Neural cell (in vitro differentiated cells): ENCODE data around the gene CMYA5. TPM values are rescaled to one million over a fixed set of nuclear protein-coding genes. Genes with fewer than 3 reads are reported as not detected.

ENCODE experiments used
- H2AFZ ChIP-seq: fragments of 200-600, 300-800 bp; sonication (generic), shearing (Covaris generic); 2 replicates; pipeline ENCODE4 v1.6.0; 2014; ENCODE audit warnings: low read depth, mild to moderate bottlenecking, antibody characterized with exemption, low read length, moderate library complexity
- H3F3A ChIP-seq: fragments of 200-600 bp; shearing (Covaris generic); 2 replicates; pipeline ENCODE4 v1.6.1; 2016; ENCODE audit warnings: mild to moderate bottlenecking, moderate library complexity, mixed read lengths, antibody characterized with exemption, low read length; ENCODE audit not compliant: insufficient read depth, poor library complexity, severe bottlenecking
- H3K27ac ChIP-seq: fragments of 200-600, 300-800 bp; sonication (generic), shearing (Covaris generic); 2 replicates; pipeline ENCODE4 v1.5.1; 2014; ENCODE audit warnings: mild to moderate bottlenecking, low read length, moderate library complexity
- H3K27me3 ChIP-seq: fragments of 300-800, 200-600 bp; sonication (generic), shearing (Covaris generic); 2 replicates; pipeline ENCODE4 v1.6.0; 2014; ENCODE audit warnings: mild to moderate bottlenecking, low read depth, low read length, moderate library complexity; ENCODE audit not compliant: insufficient read depth
- H3K36me3 ChIP-seq: fragments of 300-800, 200-600 bp; sonication (generic), shearing (Covaris generic); 2 replicates; pipeline ENCODE4 v1.5.1; 2014; ENCODE audit warnings: mild to moderate bottlenecking, antibody characterized with exemption, low read length, moderate library complexity; ENCODE audit not compliant: insufficient read depth
- H3K4me2 ChIP-seq: fragments of 300-800, 200-600 bp; sonication (generic), shearing (Covaris generic); 2 replicates; pipeline ENCODE4 v1.6.0; 2014; ENCODE audit warnings: mild to moderate bottlenecking, low read length
- H3K4me3 ChIP-seq: fragments of 300-800, 200-600 bp; sonication (generic), shearing (Covaris generic); 2 replicates; pipeline ENCODE4 v1.5.1; 2014; ENCODE audit warnings: mild to moderate bottlenecking, low read length, moderate library complexity
- H3K79me2 ChIP-seq: fragments of 200-600 bp; shearing (Covaris generic); replicated peaks from 2 replicates; pipeline ENCODE4 v1.6.0; 2014; ENCODE audit warnings: mild to moderate bottlenecking, low read length, moderate library complexity; ENCODE audit not compliant: insufficient read depth
- H3K9ac ChIP-seq: fragments of 300-800, 200-600 bp; sonication (generic), shearing (Covaris generic); 2 replicates; pipeline ENCODE4 v1.6.1; 2016; ENCODE audit warnings: mild to moderate bottlenecking, low read length, mixed read lengths
- H3K9me2 ChIP-seq: fragments of 200-600 bp; shearing (Covaris generic); 2 replicates; pipeline ENCODE4 v1.6.1; 2016; ENCODE audit warnings: mild to moderate bottlenecking, low read length, mixed read lengths; ENCODE audit not compliant: insufficient read depth
- H3K9me3 ChIP-seq: fragments of 200-600, 300-800 bp; sonication (generic), shearing (Covaris generic); 2 replicates; pipeline ENCODE4 v1.6.1; 2016; ENCODE audit warnings: mild to moderate bottlenecking, mixed run types, low read length, moderate library complexity, mixed read lengths
- H4K20me1 ChIP-seq: fragments of 200-600 bp; shearing (Covaris generic); 2 replicates; pipeline ENCODE4 v1.6.1; 2016; ENCODE audit warnings: mild to moderate bottlenecking, mixed run types; ENCODE audit not compliant: insufficient read depth
- CTCF ChIP-seq: fragments of 450-650 bp; IDR thresholded peaks from 2 replicates; pipeline ENCODE4 v1.5.1; 2014; ENCODE audit warnings: antibody characterized with exemption, mild to moderate bottlenecking, moderate library complexity; ENCODE audit not compliant: poor library complexity, severe bottlenecking
- EP300 ChIP-seq: fragments of 450-650 bp; conservative IDR thresholded peaks from 2 replicates; pipeline ENCODE4 v1.6.1; 2014; ENCODE audit warnings: antibody characterized with exemption, mild to moderate bottlenecking, moderate library complexity; ENCODE audit not compliant: poor library complexity, severe bottlenecking
- EZH2 ChIP-seq: fragments of 200-600, 300-800 bp; shearing (Covaris generic), sonication (generic); IDR thresholded peaks from 2 replicates; pipeline ENCODE4 v1.6.1; 2014; ENCODE audit warnings: antibody characterized with exemption, low read length, borderline replicate concordance, mild to moderate bottlenecking; ENCODE audit not compliant: insufficient read depth, poor library complexity, severe bottlenecking
- MXI1 ChIP-seq: fragments of 450-650 bp; conservative IDR thresholded peaks from 2 replicates; pipeline ENCODE4 v1.6.1; 2014; ENCODE audit warnings: antibody characterized with exemption, mild to moderate bottlenecking; ENCODE audit not compliant: poor library complexity, severe bottlenecking
- POLR2AphosphoS5 ChIP-seq: IDR thresholded peaks from 2 replicates; pipeline ENCODE4 v1.6.1; 2012
- RAD21 ChIP-seq: fragments of 450-650 bp; conservative IDR thresholded peaks from 2 replicates; pipeline ENCODE4 v1.6.1; 2014; ENCODE audit warnings: antibody characterized with exemption, mild to moderate bottlenecking, moderate library complexity
- REST ChIP-seq: IDR thresholded peaks from 2 replicates; pipeline ENCODE4 v1.6.1; 2012; ENCODE audit warnings: borderline replicate concordance
- SMC3 ChIP-seq: fragments of 450-650 bp; conservative IDR thresholded peaks from 2 replicates; pipeline ENCODE4 v1.6.1; 2014; ENCODE audit warnings: antibody characterized with exemption, mild to moderate bottlenecking, moderate library complexity; ENCODE audit not compliant: poor library complexity
- TAF1 ChIP-seq: IDR thresholded peaks from 2 replicates; pipeline ENCODE4 v1.6.1; 2012; ENCODE audit warnings: low read depth
- polyA plus RNA-seq: library from polyadenylated mRNA; depleted of rRNA; stranded (reverse); fragments of >200 nt; gene quantifications from 2 replicates; pipeline ENCODE4 v1.2.3, GENCODE V29; 2014

CMYA5 gene
- polyA plus RNA-seq, 1 donor from 2014 or later = 0.30 TPM

GRCh38 chr5:79754865-79755555, 65.4 kb downstream of the CMYA5 start:
- Histone ChIP-seq H3K9me2 (no peaks in the 10 kb centered on the region), H3K36me3 (no peaks in the 10 kb centered on the region), H3K9ac (no peak overlapping the region), H3K79me2 (no peaks in the 10 kb centered on the region), H3K27ac (no peak overlapping the region), H3K4me2 (no peak overlapping the region), H3K9me3 (no peaks in the 10 kb centered on the region), H4K20me1 (no peaks in the 10 kb centered on the region), H3K27me3 (no peaks in the 10 kb centered on the region), H3F3A (no peaks in the 10 kb centered on the region), H3K4me3 (no peak overlapping the region), H2AFZ (no peak overlapping the region)
- TF ChIP-seq REST (no peak), TAF1 (no peak), POLR2AphosphoS5 (no peak), SMC3 (no peak), EP300 (no peak), RAD21 (no peak), MXI1 (no peak), EZH2 (no peak), CTCF (no peak)

DNA sequence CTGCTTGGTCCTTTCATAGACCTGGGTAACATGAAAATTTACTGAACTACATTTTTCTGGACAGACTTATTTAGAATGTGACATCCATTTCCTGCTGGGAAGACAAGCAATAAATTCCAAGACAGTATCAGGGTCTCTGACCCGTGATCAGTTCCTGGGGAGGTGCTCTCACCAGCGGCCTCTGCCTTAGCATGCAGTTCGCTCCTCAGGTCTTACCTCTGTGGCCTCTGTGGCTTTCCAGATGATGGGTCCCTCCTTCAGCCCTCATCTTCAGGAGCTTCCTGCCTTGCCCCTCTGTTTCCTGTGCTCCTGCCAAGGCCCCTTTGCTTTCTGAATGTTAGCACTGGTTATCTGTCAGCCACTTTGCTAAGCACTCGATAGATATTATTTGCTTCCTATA, 66.4 kb downstream of the CMYA5 start:
- H3K27me3 ChIP-seq = no peaks in the 10 kb centered on the region
- no peaks in the 10 kb centered on the region for H3K9me3 ChIP-seq
- H3K4me3 ChIP-seq = no peak overlapping the region
- no peaks in the 10 kb centered on the region for H3F3A ChIP-seq
- no peaks in the 10 kb centered on the region for H3K36me3 ChIP-seq
- H3K4me2 ChIP-seq = no peak overlapping the region
- H3K79me2 ChIP-seq = no peaks in the 10 kb centered on the region
- TF ChIP-seq TAF1 (no peak), CTCF (no peak), RAD21 (no peak), REST (no peak), EP300 (no peak), POLR2AphosphoS5 (no peak), EZH2 (no peak), SMC3 (no peak), MXI1 (no peak)
- H3K27ac ChIP-seq = no peak overlapping the region
- no peaks in the 10 kb centered on the region for H4K20me1 ChIP-seq
- H2AFZ ChIP-seq = no peak overlapping the region
- H3K9me2 ChIP-seq = no peaks in the 10 kb centered on the region
- H3K9ac ChIP-seq = no peak overlapping the region
